NOMO-1 treated with DMSO at 0.1 percent for 48 hours (cell line): ENCODE data around the gene PATE3.

ENCODE experiments used
- DNase-seq: peaks from one replicate; lab custom pipeline; 2025; ENCODE audit not compliant: unreplicated experiment; lab: John Stamatoyannopoulos, UW

PATE3 gene

GRCh38 chr11:125835748-125836147 lies 47.8 kb downstream of the PATE3 start:
- DNase-seq, result no peak
